Mesodermal cell (in vitro differentiated cells): ENCODE results near the gene LUM.
A peak's percentile ranks its signal among the peaks of the same experiment; 100 is the strongest.
"Not testable (repeated sequence)": the region's sequence is repeated elsewhere in the genome, so short reads cannot be mapped to it uniquely, and the experiment has no call there.

Experiments
- H3K27ac ChIP-seq: 2 replicates; pipeline ENCODE4 v1.7.0; 2013; ENCODE audit warnings: mild to moderate bottlenecking, low read depth, low read length, moderate library complexity; ENCODE audit not compliant: severe bottlenecking
- H3K36me3 ChIP-seq: 2 replicates; pipeline ENCODE4 v1.7.1; 2013; ENCODE audit warnings: mild to moderate bottlenecking, low read length, moderate library complexity; ENCODE audit not compliant: control insufficient read depth, insufficient read depth
- H3K4me1 ChIP-seq: one replicate; pipeline ENCODE4 v1.7.1; 2013; ENCODE audit warnings: mild to moderate bottlenecking, low read length; ENCODE audit not compliant: insufficient read depth, control insufficient read depth, poor library complexity, severe bottlenecking
- H3K4me3 ChIP-seq: 2 replicates; pipeline ENCODE4 v1.7.0; 2013; ENCODE audit warnings: low read length, control low read depth, mild to moderate bottlenecking; ENCODE audit not compliant: insufficient read depth, poor library complexity, severe bottlenecking; ENCODE audit errors: extremely low read depth
- H3K9me3 ChIP-seq: 2 replicates; pipeline ENCODE4 v1.7.1; 2013; ENCODE audit warnings: mild to moderate bottlenecking, low read length, moderate library complexity; ENCODE audit not compliant: control insufficient read depth
- WGBS, 2 experiments: methylation state at CpG; one replicate each; pipeline ENCODE4 v1.1.5; 2013; ENCODE audit warnings: missing lambda C conversion rate in 2 of 2; ENCODE audit not compliant: insufficient coverage in 2 of 2; 5-methylcytosine and 5-hydroxymethylcytosine counted together

The LUM gene

GRCh38 chr12:91098941-91099340 is 12.4 kb downstream of the LUM start:
- H3K4me3 ChIP-seq, result no peak overlapping the region
- no CpG with 5 or more reads among the region's 3 CpGs for WGBS, 2 experiments
- H3K4me1 ChIP-seq, result peaks cover 11% of the 10 kb centered on the region
- no peaks in the 10 kb centered on the region for H3K36me3 ChIP-seq
- no peaks in the 10 kb centered on the region for H3K9me3 ChIP-seq
- H3K27ac ChIP-seq, result peak overlapping the region; percentile 73

DNA sequence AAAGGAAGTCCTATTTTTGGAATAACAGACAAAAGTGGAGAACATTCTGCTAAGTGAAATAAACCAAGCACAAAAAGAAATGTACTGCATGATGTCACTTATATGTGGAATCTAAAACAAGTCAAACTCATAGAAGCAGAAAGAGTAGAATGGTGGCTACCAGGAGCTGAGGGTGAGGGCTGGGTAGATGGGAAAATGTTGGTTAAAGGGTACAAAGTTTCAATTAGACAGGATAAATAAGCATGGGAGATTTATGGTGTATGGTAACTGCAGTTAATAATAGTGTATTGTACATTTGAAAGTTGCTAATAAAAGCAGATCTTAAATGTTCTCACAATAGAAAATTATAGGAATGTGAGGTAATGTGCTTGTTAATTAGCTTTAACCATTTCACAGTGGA is 12.8 kb downstream of the LUM start:
- Histone ChIP-seq H3K4me3 (no peak overlapping the region), H3K27ac (peak overlapping the region; percentile 73), H3K9me3 (no peaks in the 10 kb centered on the region), H3K4me1 (peaks cover 11% of the 10 kb centered on the region), H3K36me3 (no peaks in the 10 kb centered on the region)

DNA sequence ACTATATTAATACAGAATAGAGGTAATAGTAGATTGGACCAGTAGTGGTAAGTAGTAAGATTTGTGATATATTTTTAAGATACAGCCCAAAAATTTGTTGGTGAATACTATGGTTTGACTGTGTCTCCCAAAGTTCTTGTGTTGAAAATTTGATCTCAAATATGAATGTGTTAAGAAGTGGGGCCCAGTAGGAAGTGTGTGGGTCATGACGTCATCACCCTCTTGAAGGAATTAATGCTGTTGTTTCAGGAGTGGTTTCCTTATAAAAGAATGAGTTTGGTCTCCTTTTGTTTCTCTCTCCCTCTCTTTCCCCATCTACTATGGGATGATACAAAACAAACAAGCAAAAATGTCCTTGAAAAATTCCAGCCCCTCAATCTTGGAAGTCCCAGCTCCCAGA is 16.3 kb downstream of the LUM start:
- Histone ChIP-seq H3K36me3 (no peaks in the 10 kb centered on the region), H3K27ac (no peak overlapping the region), H3K4me3 (no peak overlapping the region), H3K4me1 (peaks cover 16% of the 10 kb centered on the region), H3K9me3 (no peaks in the 10 kb centered on the region)
- WGBS, 2 experiments, result no CpG with 5 or more reads among the region's 1 CpG

GRCh38 chr12:91094032-91094662 is 17.1 kb downstream of the LUM start:
- Histone ChIP-seq H3K36me3 (no peaks in the 10 kb centered on the region), H3K27ac (no peak overlapping the region), H3K4me1 (peaks cover 9% of the 10 kb centered on the region), H3K9me3 (no peaks in the 10 kb centered on the region), H3K4me3 (no peak overlapping the region)

DNA sequence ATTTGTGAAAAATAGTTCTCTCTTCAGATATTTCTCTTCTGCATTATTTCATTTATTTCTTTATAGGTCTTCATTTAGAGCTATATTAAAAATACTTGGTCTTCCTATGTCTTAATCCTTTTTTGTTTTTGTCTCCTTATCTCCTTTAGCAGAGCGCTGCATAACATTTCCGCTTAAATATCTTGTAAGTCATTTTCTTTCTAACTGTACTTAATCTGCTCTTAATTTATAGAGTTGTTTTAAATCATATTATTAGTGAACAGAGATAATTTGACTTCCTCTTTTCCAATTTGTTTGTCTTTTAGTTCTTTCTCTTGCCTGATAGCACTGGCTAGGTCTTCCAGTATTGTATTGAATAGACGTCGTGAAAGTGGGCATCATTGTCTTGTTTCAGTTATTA is 18.0 kb downstream of the LUM start:
- Histone ChIP-seq H3K27ac (no peak overlapping the region), H3K4me1 (peaks cover 7% of the 10 kb centered on the region), H3K9me3 (peaks cover 6% of the 10 kb centered on the region), H3K36me3 (no peaks in the 10 kb centered on the region), H3K4me3 (no peak overlapping the region)
- WGBS, 2 experiments, result no CpG with 5 or more reads among the region's 4 CpGs

DNA sequence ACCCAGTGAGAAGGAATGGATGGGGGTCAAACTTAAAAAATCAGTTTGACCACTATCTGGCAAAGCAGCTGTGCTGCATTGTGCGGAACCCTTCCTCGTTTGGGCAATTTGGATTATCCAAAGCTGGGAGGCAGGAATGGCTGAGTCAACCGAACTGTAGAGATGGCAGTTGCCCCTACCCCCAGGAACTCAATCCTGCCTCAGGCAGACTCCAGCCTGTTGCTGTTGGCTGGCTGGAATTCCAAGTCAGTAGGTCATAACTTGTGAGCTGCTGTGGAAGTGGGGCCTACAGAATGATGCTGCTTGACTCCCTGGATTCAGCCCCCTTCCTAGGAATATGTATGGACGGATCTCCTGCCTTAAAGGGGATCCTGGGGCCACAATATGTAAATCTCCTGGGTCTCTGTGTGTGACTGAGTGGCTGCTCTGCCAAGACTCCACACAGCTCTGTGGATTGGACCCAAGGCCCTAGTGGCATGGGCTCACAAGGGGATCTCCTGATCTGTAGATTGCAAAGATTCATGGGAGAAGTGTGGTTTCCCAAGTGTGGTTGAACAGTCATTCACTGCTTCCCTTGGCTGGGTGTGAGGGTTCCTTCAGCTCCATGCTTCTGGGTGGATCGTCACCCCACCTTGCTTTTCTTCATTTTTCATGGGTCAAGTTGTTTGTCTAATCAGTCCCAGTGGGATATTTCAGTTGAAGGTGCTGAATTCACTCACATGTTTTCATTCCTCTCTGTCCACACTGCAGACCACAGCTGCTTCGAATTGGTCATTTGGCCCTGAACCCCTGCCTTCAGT is 19.2 kb downstream of the LUM start:
- peaks cover 6% of the 10 kb centered on the region for H3K9me3 ChIP-seq
- no peaks in the 10 kb centered on the region for H3K36me3 ChIP-seq
- peaks cover 5% of the 10 kb centered on the region for H3K4me1 ChIP-seq
- no peak overlapping the region for H3K27ac ChIP-seq
- WGBS, 2 experiments, result 68% methylated on average over 4 of the region's 6 CpGs; no CpG with 5 or more reads in 1 of the 2 experiments
- H3K4me3 ChIP-seq, result no peak overlapping the region

- WGBS, 2 experiments, result 89% methylated on average over 2 of the region's 2 CpGs; no CpG with 5 or more reads in 1 of the 2 experiments
- not testable (repeated sequence) for H3K4me3 ChIP-seq
Observed at GRCh38 chr12:91089953-91090352, 21.3 kb downstream of the LUM start.

DNA sequence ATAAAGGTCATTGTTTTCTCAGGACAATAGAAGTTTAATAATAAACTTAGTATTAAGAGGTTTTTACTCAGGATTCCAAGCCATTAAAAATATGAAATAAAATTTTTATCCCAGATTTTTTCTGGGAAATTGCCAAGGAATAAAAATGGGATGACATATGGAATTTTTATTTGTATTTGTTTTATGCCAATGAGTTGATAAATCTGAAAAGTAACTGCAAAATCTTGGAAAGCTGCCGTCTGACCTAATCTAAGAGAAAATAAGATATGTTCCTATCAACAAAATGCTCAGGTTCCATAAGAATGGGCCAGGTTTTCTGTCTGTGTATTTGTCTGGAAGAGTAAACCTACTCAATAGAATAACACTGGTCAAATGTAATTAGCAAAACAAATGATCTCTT is 31.3 kb downstream of the LUM start:
- H3K9me3 ChIP-seq, result no peaks in the 10 kb centered on the region
- H3K4me1 ChIP-seq, result peaks cover 5% of the 10 kb centered on the region
- H3K36me3 ChIP-seq, result no peaks in the 10 kb centered on the region
- no CpG with 5 or more reads among the region's 1 CpG for WGBS, 2 experiments
- H3K4me3 ChIP-seq, result no peak overlapping the region
- H3K27ac ChIP-seq, result no peak overlapping the region

More at GRCh38 chr12:91089953-91090352, 21.3 kb downstream of the LUM start:
- not testable (repeated sequence) for H3K4me1 ChIP-seq, H3K36me3 ChIP-seq, H3K27ac ChIP-seq
- peaks cover 10% of the 10 kb centered on the region for H3K9me3 ChIP-seq

DNA sequence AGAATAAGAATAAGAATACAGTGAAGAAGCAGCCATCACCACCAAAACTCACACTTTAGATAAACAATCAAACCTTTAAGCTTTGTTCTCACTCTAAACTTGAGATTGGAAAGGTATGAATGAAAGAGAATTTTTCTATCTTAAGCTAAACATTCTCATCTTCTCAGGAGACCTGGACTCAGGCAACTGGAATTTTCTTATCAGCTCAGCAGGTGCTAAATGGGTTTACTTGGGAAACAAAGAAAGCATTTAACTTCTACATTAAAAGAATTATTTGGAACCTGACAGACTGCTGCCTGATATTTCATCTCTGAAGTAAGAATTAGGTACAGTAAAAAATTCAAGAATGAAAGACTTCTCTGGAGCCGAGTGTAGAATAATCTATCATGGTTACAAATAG is 32.8 kb downstream of the LUM start:
- no peaks in the 10 kb centered on the region for H3K9me3 ChIP-seq
- no CpG with 5 or more reads among the region's 1 CpG for WGBS, 2 experiments
- H3K4me1 ChIP-seq, result peaks cover 5% of the 10 kb centered on the region
- no peak overlapping the region for H3K27ac ChIP-seq
- no peak overlapping the region for H3K4me3 ChIP-seq
- no peaks in the 10 kb centered on the region for H3K36me3 ChIP-seq

DNA sequence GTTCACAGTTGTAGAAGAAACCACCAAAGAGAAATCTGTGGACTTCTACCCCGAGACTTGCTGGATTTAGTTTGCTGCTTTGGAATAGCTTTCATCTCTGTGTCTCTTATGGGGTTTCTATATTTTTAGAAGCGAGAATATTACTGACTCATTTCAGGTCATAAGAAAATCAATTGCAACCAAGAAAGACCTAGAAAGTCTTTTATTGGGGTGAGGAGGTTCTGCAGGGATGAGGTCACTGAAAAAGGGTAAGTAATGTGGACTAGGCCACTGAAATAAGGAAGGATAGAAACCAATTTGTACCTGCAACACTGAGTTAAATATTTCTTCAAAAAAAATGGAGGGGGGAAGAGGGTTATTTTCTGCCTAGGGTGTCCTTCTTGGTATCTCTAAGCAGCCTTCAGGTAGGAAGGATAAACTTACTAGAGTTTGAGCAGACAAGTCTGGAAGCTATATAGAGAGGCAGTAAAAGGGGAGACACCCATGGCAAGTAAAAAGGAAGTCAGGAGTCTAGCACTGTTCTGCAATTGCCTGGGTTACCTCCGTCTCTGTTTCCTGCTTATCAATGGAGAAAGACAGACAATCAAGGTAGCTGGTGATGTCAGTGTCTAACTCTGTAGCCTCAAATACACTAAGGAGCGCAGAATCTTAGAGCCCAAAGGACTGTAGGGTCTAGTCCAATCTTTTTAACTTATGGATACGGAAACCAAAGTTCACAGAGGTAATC is 33.9 kb downstream of the LUM start:
- no peaks in the 10 kb centered on the region for H3K9me3 ChIP-seq
- WGBS, 2 experiments, result 81 to 83% methylated on average over 2 to 3 of the region's 5 CpGs
- peaks cover 5% of the 10 kb centered on the region for H3K4me1 ChIP-seq
- no peak overlapping the region for H3K27ac ChIP-seq
- H3K36me3 ChIP-seq, result no peaks in the 10 kb centered on the region
- H3K4me3 ChIP-seq, result no peak overlapping the region

GRCh38 chr12:91074851-91075250 is 36.4 kb downstream of the LUM start:
- H3K27ac ChIP-seq, result no peak overlapping the region
- H3K4me1 ChIP-seq, result peaks cover 5% of the 10 kb centered on the region
- no peak overlapping the region for H3K4me3 ChIP-seq
- 100% methylated on average over 1 of the region's 1 CpG; no CpG with 5 or more reads in 1 of the 2 experiments for WGBS, 2 experiments
- no peaks in the 10 kb centered on the region for H3K36me3 ChIP-seq
- no peaks in the 10 kb centered on the region for H3K9me3 ChIP-seq
